ENCODE results near the gene LCT. TPM values are rescaled to one million over a fixed set of nuclear protein-coding genes. Genes with fewer than 3 reads are reported as not detected.

The LCT gene
- total RNA-seq, 1 donor from 2014 or later = not detected

GRCh38 chr2:135762530-135762929, 74.5 kb downstream of the LCT start:
- Histone ChIP-seq H3K36me3 (peaks cover 99% of the 10 kb centered on the region), H3K9me3 (replicated peaks) (peaks cover 5% of the 10 kb centered on the region), H3K27ac (replicated peaks) (no peak overlapping the region), H3K27me3 (ENCODE audit: low read depth) (no peaks in the 10 kb centered on the region), H3K4me3 (no peak overlapping the region), H3K4me1 (no peaks in the 10 kb centered on the region)
- no peak for TF ChIP-seq CTCF (IDR thresholded peaks at IDR 0.05; ENCODE audit: borderline replicate concordance)
- DNase-seq = no peak
- intact Hi-C loops (cut with micrococcal nuclease) = no loop called here

GRCh38 chr2:135762022-135762421, 75.0 kb downstream of the LCT start:
- Histone ChIP-seq H3K27ac (replicated peaks) (no peak overlapping the region), H3K9me3 (replicated peaks) (peaks cover 10% of the 10 kb centered on the region), H3K4me1 (no peaks in the 10 kb centered on the region), H3K27me3 (ENCODE audit: low read depth) (no peaks in the 10 kb centered on the region), H3K4me3 (no peak overlapping the region), H3K36me3 (peaks cover 99% of the 10 kb centered on the region)
- no peak for DNase-seq
- TF ChIP-seq CTCF (IDR thresholded peaks at IDR 0.05; ENCODE audit: borderline replicate concordance) = no peak
- intact Hi-C loops (cut with micrococcal nuclease) = no loop called here

- no peak for DNase-seq
- Histone ChIP-seq H3K27me3 (ENCODE audit: low read depth) (no peaks in the 10 kb centered on the region), H3K9me3 (replicated peaks) (peaks cover 20% of the 10 kb centered on the region), H3K4me1 (no peaks in the 10 kb centered on the region), H3K4me3 (no peak overlapping the region), H3K27ac (replicated peaks) (no peak overlapping the region), H3K36me3 (peaks cover 93% of the 10 kb centered on the region)
- TF ChIP-seq CTCF (IDR thresholded peaks at IDR 0.05; ENCODE audit: borderline replicate concordance) = no peak
- intact Hi-C loops (cut with micrococcal nuclease) = no loop called here
Observed at GRCh38 chr2:135756692-135757091, 80.3 kb downstream of the LCT start.

- Histone ChIP-seq H3K36me3 (peaks cover 83% of the 10 kb centered on the region), H3K27me3 (ENCODE audit: low read depth) (no peaks in the 10 kb centered on the region), H3K4me3 (no peak overlapping the region), H3K27ac (replicated peaks) (no peak overlapping the region), H3K9me3 (replicated peaks) (peaks cover 20% of the 10 kb centered on the region), H3K4me1 (no peaks in the 10 kb centered on the region)
- no peak for TF ChIP-seq CTCF (IDR thresholded peaks at IDR 0.05; ENCODE audit: borderline replicate concordance)
- no peak for DNase-seq
- intact Hi-C loops (cut with micrococcal nuclease) = no loop called here
Observed at GRCh38 chr2:135755573-135755972, 81.4 kb downstream of the LCT start.

- H3K27me3 ChIP-seq (ENCODE audit: low read depth) = no peaks in the 10 kb centered on the region
- peaks cover 33% of the 10 kb centered on the region for H3K36me3 ChIP-seq
- H3K9me3 ChIP-seq (replicated peaks) = no peaks in the 10 kb centered on the region
- intact Hi-C loops (cut with micrococcal nuclease) = no loop called here
- H3K4me1 ChIP-seq = peaks cover 47% of the 10 kb centered on the region
- H3K27ac ChIP-seq (replicated peaks) = no peak overlapping the region
- no peak overlapping the region for H3K4me3 ChIP-seq
- DNase-seq = no peak
- TF ChIP-seq CTCF (IDR thresholded peaks at IDR 0.05; ENCODE audit: borderline replicate concordance) = no peak
Observed at GRCh38 chr2:135745545-135745944, 91.4 kb downstream of the LCT start.

Measured in left ventricle myocardium inferior (tissue), 1 donor.